ENCODE measurements around the gene LRRC18. TPM values are rescaled to one million over a fixed set of nuclear protein-coding genes. Genes with fewer than 3 reads are reported as not detected.

LRRC18 gene
- total and polyA plus RNA-seq, 2 donors (not counting 1 experiment from before 2014, with no cell fraction given): not detected

- H3K27ac Mint-ChIP-seq: no peak overlapping the region
- WGBS (ENCODE audit: insufficient coverage): 98% methylated on average over 11 of the region's 11 CpGs
- ATAC-seq (ENCODE audit: low read depth) (no peak), DNase-seq (no peak)
- no peaks in the 10 kb centered on the region for H3K9me3 Mint-ChIP-seq (ENCODE audit: insufficient read depth)
- no peaks in the 10 kb centered on the region for H3K4me1 ChIP-seq (ENCODE audit: control insufficient read depth in 2 of 2, insufficient read depth in 2 of 2, low read length in 2 of 2)
- no peak overlapping the region for H3K9ac ChIP-seq (ENCODE audit: low read length)
- no peak overlapping the region for H3K27ac ChIP-seq (ENCODE audit: low read length in 2 of 2)
- H2AFZ ChIP-seq (ENCODE audit: insufficient read depth, low read depth, low read length, poor library complexity, severe bottlenecking): no peak overlapping the region
- no peak overlapping the region for H3K4me3 ChIP-seq (ENCODE audit: control extremely low read depth in 1 of 5, extremely low read depth in 1 of 5, insufficient read depth in 1 of 5, low read depth in 2 of 5, low read length in 4 of 5)
- no peaks in the 10 kb centered on the region for H3K9me3 ChIP-seq (ENCODE audit: control extremely low read depth in 1 of 3, control insufficient read depth in 2 of 3, insufficient read depth in 1 of 3, low read length in 2 of 3)
- H3K4me3 Mint-ChIP-seq: no peak overlapping the region
- no peak for TF ChIP-seq CTCF (IDR thresholded peaks at IDR 0.05)
- TF ChIP-seq EZH2 (IDR thresholded peaks at IDR 0.05; ENCODE audit: borderline replicate concordance, insufficient read depth, low read depth, low read length, poor library complexity, severe bottlenecking): no peak
- H3K4me2 ChIP-seq (replicated peaks; ENCODE audit: low read depth, low read length, poor library complexity, severe bottlenecking): no peak overlapping the region
- H3K27me3 ChIP-seq (replicated peaks in 1 of 4; ENCODE audit: control extremely low read depth in 1 of 4, control insufficient read depth in 3 of 4, insufficient read depth in 4 of 4, low read length in 3 of 4): no peaks in the 10 kb centered on the region
- POLR2A ChIA-PET: no interaction called here
- CTCF ChIA-PET: interaction anchor here (1.1 kb wide), 1 partner anchor 621 kb away, joined by 3 read pairs; no protein-coding TSS in a partner anchor
- H4K20me1 ChIP-seq (ENCODE audit: control insufficient read depth, insufficient read depth, low read length, poor library complexity, severe bottlenecking): peaks cover 35% of the 10 kb centered on the region
- H3K27me3 Mint-ChIP-seq: no peaks in the 10 kb centered on the region
- peaks cover 6% of the 10 kb centered on the region for H3K79me2 ChIP-seq (ENCODE audit: control insufficient read depth, insufficient read depth, low read length)
- H3K4me1 Mint-ChIP-seq: no peaks in the 10 kb centered on the region
- H3K36me3 ChIP-seq (replicated peaks in 1 of 2; ENCODE audit: control extremely low read depth in 1 of 2, control insufficient read depth in 1 of 2, extremely low read depth in 1 of 2, insufficient read depth in 2 of 2, low read length in 1 of 2): peaks cover 11 to 87% of the 10 kb centered on the region in 2 experiments
- intact Hi-C loops (cut with micrococcal nuclease): no loop called here
These were observed 48.5 kb downstream of the LRRC18 start for GRCh38 chr10:48890888-48891850.

GRCh38 chr10:48887982-48888381 lies 51.7 kb downstream of the LRRC18 start:
- POLR2A ChIA-PET: no interaction called here
- no peaks in the 10 kb centered on the region for H3K27me3 ChIP-seq (replicated peaks in 1 of 4; ENCODE audit: control extremely low read depth in 1 of 4, control insufficient read depth in 3 of 4, insufficient read depth in 4 of 4, low read length in 3 of 4)
- H3K36me3 ChIP-seq (replicated peaks in 1 of 2; ENCODE audit: control extremely low read depth in 1 of 2, control insufficient read depth in 1 of 2, extremely low read depth in 1 of 2, insufficient read depth in 2 of 2, low read length in 1 of 2): peaks cover 8 to 84% of the 10 kb centered on the region in 2 experiments
- 100% methylated on average over 1 of the region's 1 CpG for WGBS (ENCODE audit: insufficient coverage)
- TF ChIP-seq EZH2 (IDR thresholded peaks at IDR 0.05; ENCODE audit: borderline replicate concordance, insufficient read depth, low read depth, low read length, poor library complexity, severe bottlenecking) (no peak), CTCF (IDR thresholded peaks at IDR 0.05) (no peak)
- CTCF ChIA-PET: no interaction called here
- H3K27ac ChIP-seq (ENCODE audit: low read length in 2 of 2): no peak overlapping the region
- H3K9ac ChIP-seq (ENCODE audit: low read length): no peak overlapping the region
- Mint-ChIP-seq H3K9me3 (ENCODE audit: insufficient read depth) (no peaks in the 10 kb centered on the region), H3K27ac (no peak overlapping the region), H3K4me1 (peaks cover 3% of the 10 kb centered on the region), H3K27me3 (no peaks in the 10 kb centered on the region), H3K4me3 (no peak overlapping the region)
- no peak overlapping the region for H3K4me2 ChIP-seq (replicated peaks; ENCODE audit: low read depth, low read length, poor library complexity, severe bottlenecking)
- H3K4me1 ChIP-seq (ENCODE audit: control insufficient read depth in 2 of 2, insufficient read depth in 2 of 2, low read length in 2 of 2): no peaks in the 10 kb centered on the region
- ATAC-seq (ENCODE audit: low read depth) (no peak), DNase-seq (no peak)
- H4K20me1 ChIP-seq (ENCODE audit: control insufficient read depth, insufficient read depth, low read length, poor library complexity, severe bottlenecking): peaks cover 26% of the 10 kb centered on the region
- peaks cover 6% of the 10 kb centered on the region for H3K79me2 ChIP-seq (ENCODE audit: control insufficient read depth, insufficient read depth, low read length)
- no peaks in the 10 kb centered on the region for H3K9me3 ChIP-seq (ENCODE audit: control extremely low read depth in 1 of 3, control insufficient read depth in 2 of 3, insufficient read depth in 1 of 3, low read length in 2 of 3)
- H3K4me3 ChIP-seq (ENCODE audit: control extremely low read depth in 1 of 5, extremely low read depth in 1 of 5, insufficient read depth in 1 of 5, low read depth in 2 of 5, low read length in 4 of 5): no peak overlapping the region
- H2AFZ ChIP-seq (ENCODE audit: insufficient read depth, low read depth, low read length, poor library complexity, severe bottlenecking): no peak overlapping the region
- intact Hi-C loops (cut with micrococcal nuclease): no loop called here
